Measurements from ENCODE around the gene ST6GALNAC5. TPM values are rescaled to one million over a fixed set of nuclear protein-coding genes. Genes with fewer than 3 reads are reported as not detected.
A peak's percentile ranks its signal among the peaks of the same experiment; 100 is the strongest.
"Not testable (repeated sequence)": the region's sequence is repeated elsewhere in the genome, so short reads cannot be mapped to it uniquely, and the experiment has no call there.

ST6GALNAC5 gene
- total RNA-seq, 1 experiment from 2014 or later, result not detected

DNA sequence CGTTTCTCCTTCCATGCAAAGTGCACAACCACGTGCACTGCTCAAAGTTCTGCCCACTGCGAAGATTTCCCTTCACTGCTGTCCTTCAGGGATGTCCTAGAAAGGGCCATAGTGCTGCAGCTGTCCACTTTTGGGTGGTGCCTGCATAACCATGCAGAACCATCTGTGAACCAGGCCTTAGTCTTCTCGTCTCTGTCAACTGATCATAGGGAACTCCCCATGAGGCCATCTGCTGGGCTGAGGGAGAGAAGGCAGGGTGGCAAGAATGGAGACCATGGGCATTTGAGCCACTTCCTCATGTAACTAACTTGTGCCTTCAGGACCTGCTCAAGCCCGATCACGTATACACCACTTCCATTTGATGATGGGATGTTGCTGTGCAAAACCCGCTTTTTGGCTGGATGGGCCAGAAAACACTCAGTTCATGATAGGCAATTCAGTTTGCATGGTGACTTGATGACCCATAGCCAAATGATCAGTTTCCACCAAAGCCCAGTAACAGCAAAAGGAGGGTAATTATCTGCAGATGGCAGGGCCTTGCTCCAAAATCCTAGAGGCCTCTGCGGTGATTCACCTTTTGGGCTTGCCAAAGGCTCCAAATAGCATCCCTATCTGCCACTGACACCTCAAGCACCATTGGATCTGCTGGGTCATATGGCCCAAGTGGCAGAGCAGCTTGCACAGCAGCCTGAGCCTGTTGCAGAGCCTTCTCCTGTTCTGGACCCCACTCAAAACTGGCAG is 9.5 kb downstream of the ST6GALNAC5 start:
- Histone ChIP-seq H3K36me3 (no peaks in the 10 kb centered on the region), H3K9me3 (replicated peaks) (0 out of 2 replicates have a peak, but pooled peaks cover 2% of the 10 kb centered on the region), H3K27me3 (no peaks in the 10 kb centered on the region), H3K4me3 (no peak overlapping the region), H3K27ac (no peak overlapping the region), H3K4me1 (peaks cover 8% of the 10 kb centered on the region)
- no peak for DNase-seq

DNA sequence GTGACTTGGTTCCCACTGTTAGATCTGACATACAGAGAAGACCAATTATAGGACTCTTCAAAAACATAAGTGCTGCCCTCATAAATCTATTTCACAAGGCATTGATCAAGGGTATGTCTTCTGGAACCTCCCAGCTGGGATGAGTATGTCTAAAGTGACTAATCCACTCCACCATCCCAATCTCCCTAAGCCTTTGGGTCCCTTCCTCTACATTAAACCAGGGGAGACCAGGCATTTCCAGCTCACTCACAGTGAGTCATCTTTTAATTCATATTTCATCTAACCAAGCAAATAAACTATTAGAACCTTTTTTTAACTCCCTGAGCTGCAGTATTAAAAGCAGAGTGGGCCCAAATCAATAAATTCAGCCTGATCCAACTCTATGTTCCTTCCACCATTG is 11.7 kb downstream of the ST6GALNAC5 start:
- not testable (repeated sequence) for DNase-seq; H3K27ac ChIP-seq; H3K36me3 ChIP-seq; H3K9me3 ChIP-seq (replicated peaks); H3K27me3 ChIP-seq; H3K4me1 ChIP-seq; H3K4me3 ChIP-seq

- DNase-seq, result no peak
Observed at GRCh38 chr1:76881762-76882161, 14.5 kb downstream of the ST6GALNAC5 start.

DNA sequence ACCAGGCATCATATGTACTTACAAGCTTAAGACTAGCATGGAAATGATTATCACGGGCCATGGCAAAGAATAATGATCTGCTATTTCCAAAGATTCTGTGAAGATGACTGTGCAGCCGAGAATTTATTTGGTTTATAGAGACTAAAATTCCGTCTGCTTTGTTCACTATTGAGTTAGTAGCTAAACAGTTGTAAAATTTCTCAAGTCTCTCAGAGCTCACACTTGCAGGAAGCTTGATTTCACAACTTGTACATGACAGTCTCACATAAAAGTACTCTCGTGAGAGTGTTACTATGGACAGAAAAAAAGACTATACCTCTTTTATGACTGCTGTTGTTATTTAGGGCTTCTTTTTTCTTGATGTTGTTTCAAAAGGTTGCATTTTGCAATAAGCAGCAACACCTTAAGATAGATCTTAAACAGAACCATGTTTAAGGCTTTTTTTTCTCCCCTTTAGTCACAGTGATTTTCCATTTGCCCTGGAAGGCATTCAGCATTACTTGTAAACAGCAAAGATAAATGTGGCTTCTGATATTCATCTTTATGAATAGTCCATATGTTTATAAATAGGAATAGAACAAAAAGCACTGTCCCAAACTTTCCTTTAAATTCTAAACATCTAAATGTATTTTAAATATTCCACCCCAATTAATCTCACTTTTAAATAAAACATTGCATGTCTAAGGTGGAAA is 24.8 kb downstream of the ST6GALNAC5 start:
- peaks cover 6% of the 10 kb centered on the region for H3K9me3 ChIP-seq (replicated peaks)
- H3K36me3 ChIP-seq, result no peaks in the 10 kb centered on the region
- H3K4me3 ChIP-seq, result no peak overlapping the region
- H3K27ac ChIP-seq, result no peak overlapping the region
- DNase-seq, result no peak
- H3K27me3 ChIP-seq, result no peaks in the 10 kb centered on the region
- H3K4me1 ChIP-seq, result no peaks in the 10 kb centered on the region

More at GRCh38 chr1:76881762-76882161, 14.5 kb downstream of the ST6GALNAC5 start:
- Histone ChIP-seq H3K36me3 (no peaks in the 10 kb centered on the region), H3K4me1 (peaks cover 3% of the 10 kb centered on the region), H3K27ac (no peak overlapping the region), H3K27me3 (no peaks in the 10 kb centered on the region), H3K9me3 (replicated peaks) (no peaks in the 10 kb centered on the region; the same call in 1 of the 2 replicates), H3K4me3 (no peak overlapping the region)

DNA sequence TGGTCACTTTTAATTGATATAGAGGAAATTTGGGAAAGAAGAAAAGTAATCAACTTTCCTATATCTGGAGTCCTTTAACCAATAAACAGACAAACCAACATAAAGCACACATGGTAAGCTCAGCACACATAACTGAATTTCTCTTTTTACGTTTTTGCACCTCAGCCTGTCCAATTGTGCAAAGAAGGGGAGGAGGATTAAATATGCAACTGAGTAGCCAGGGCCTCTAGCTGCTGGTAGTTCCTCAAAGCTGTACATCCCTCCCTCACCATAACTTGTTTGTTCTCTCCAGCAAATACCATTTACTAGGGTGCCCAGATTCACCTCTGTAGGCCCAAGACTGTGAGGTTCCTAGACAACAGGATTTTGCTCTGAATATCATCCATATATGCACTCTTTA is 25.4 kb downstream of the ST6GALNAC5 start:
- Histone ChIP-seq H3K27ac (no peak overlapping the region), H3K27me3 (no peaks in the 10 kb centered on the region), H3K36me3 (no peaks in the 10 kb centered on the region), H3K9me3 (replicated peaks) (peaks cover 6% of the 10 kb centered on the region), H3K4me3 (no peak overlapping the region), H3K4me1 (no peaks in the 10 kb centered on the region)
- no peak for DNase-seq

- Histone ChIP-seq H3K4me1 (no peaks in the 10 kb centered on the region), H3K4me3 (no peak overlapping the region), H3K36me3 (no peaks in the 10 kb centered on the region), H3K9me3 (replicated peaks) (no peaks in the 10 kb centered on the region), H3K27me3 (no peaks in the 10 kb centered on the region), H3K27ac (no peak overlapping the region)
- DNase-seq, result peak; percentile 52 to 79
Observed at GRCh38 chr1:76901158-76901767, 34.0 kb downstream of the ST6GALNAC5 start.

- Histone ChIP-seq H3K36me3 (no peaks in the 10 kb centered on the region), H3K27me3 (no peaks in the 10 kb centered on the region)
Observed at GRCh38 chr1:76905876-76906595, 38.8 kb downstream of the ST6GALNAC5 start.

DNA sequence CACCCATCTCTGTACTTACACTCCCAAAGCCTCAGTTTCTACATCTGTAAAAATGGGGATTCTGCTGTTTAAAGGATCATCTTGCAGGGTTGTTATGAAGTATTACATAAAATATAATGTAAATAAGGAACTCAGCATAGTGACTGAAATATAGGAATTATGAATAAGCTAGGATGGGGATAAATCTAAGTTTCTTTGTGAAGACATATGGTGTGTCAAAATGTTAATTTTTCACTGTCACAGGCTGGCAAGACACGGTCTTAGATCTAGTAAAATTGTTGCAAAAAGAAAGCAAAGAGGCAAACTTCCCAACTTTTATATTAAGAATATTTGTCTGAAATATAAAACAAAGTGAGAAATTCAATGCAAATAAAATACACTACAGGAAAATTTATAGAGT is 42.0 kb downstream of the ST6GALNAC5 start:
- DNase-seq, result no peak
- Histone ChIP-seq H3K4me3 (no peak overlapping the region), H3K27ac (no peak overlapping the region), H3K27me3 (no peaks in the 10 kb centered on the region), H3K9me3 (replicated peaks) (no peaks in the 10 kb centered on the region), H3K4me1 (no peaks in the 10 kb centered on the region), H3K36me3 (no peaks in the 10 kb centered on the region)

More at GRCh38 chr1:76905876-76906595, 38.8 kb downstream of the ST6GALNAC5 start:
- H3K27ac ChIP-seq, result no peak overlapping the region
- H3K9me3 ChIP-seq (replicated peaks), result no peaks in the 10 kb centered on the region
- no peak overlapping the region for H3K4me3 ChIP-seq
- no peak for DNase-seq
- H3K4me1 ChIP-seq, result no peaks in the 10 kb centered on the region

- Histone ChIP-seq H3K4me1 (no peaks in the 10 kb centered on the region), H3K27ac (no peak overlapping the region), H3K4me3 (no peak overlapping the region), H3K36me3 (no peaks in the 10 kb centered on the region), H3K9me3 (replicated peaks) (no peaks in the 10 kb centered on the region), H3K27me3 (no peaks in the 10 kb centered on the region)
- no peak for DNase-seq
Observed at GRCh38 chr1:76919085-76919484, 51.8 kb downstream of the ST6GALNAC5 start.

DNA sequence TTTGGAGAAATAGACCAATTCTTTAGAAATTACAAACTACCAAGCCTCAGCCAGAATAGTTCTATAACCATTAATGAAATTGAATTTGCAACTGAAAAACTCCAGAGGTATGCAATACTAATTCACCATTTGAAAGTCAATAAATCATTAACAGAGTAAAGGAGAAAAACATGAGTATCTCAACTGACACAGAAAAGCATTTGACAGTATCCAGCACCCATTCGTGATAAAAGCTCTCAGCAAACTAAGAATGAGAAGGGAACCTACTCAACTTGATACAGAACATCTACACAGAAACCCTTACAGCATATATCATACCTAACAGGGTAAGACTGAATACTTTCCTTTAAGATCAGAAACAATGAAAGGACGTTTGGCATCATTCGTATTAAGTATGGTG is 54.3 kb downstream of the ST6GALNAC5 start:
- DNase-seq, result no peak
- no peaks in the 10 kb centered on the region for H3K4me1 ChIP-seq
- no peaks in the 10 kb centered on the region for H3K9me3 ChIP-seq (replicated peaks)
- no peak overlapping the region for H3K4me3 ChIP-seq
- no peaks in the 10 kb centered on the region for H3K36me3 ChIP-seq
- no peak overlapping the region for H3K27ac ChIP-seq
- no peaks in the 10 kb centered on the region for H3K27me3 ChIP-seq

DNA sequence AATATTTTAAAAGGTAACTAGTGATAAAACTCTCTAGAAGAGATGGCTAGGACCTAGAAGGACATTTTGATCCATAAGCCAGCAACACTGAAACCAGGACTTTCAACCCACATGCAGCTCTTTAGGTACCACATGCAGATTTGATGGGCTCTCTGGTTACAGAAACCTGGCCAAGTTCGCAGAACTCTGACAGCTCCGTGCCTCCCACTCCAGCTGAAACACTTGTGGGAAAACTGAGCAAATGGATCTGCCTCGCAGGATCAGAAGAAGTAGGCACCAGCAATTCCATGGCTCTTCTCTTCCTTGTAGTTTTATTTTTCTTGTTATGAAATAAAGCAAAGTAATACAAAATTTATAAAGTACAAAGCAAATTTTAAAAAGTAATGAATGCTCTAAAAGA is 58.5 kb downstream of the ST6GALNAC5 start:
- Histone ChIP-seq H3K9me3 (replicated peaks) (peaks cover 6% of the 10 kb centered on the region; the same call in 1 of the 2 replicates), H3K27me3 (no peaks in the 10 kb centered on the region), H3K27ac (no peak overlapping the region), H3K4me1 (no peaks in the 10 kb centered on the region), H3K36me3 (no peaks in the 10 kb centered on the region), H3K4me3 (no peak overlapping the region)
- no peak for DNase-seq

GRCh38 chr1:76928522-76928921 is 61.2 kb downstream of the ST6GALNAC5 start:
- no peak for DNase-seq
- Histone ChIP-seq H3K27ac (no peak overlapping the region), H3K27me3 (no peaks in the 10 kb centered on the region), H3K4me1 (no peaks in the 10 kb centered on the region), H3K36me3 (no peaks in the 10 kb centered on the region), H3K4me3 (no peak overlapping the region), H3K9me3 (replicated peaks) (peaks cover 12% of the 10 kb centered on the region; the same call in 1 of the 2 replicates)

- no peaks in the 10 kb centered on the region for H3K27me3 ChIP-seq
- H3K9me3 ChIP-seq (replicated peaks), result peaks cover 12% of the 10 kb centered on the region; the same call in 1 of the 2 replicates
- no peaks in the 10 kb centered on the region for H3K36me3 ChIP-seq
- no peaks in the 10 kb centered on the region for H3K4me1 ChIP-seq
- DNase-seq, result no peak
- H3K4me3 ChIP-seq, result no peak overlapping the region
- no peak overlapping the region for H3K27ac ChIP-seq
Observed at GRCh38 chr1:76929136-76929535, 61.9 kb downstream of the ST6GALNAC5 start.

DNA sequence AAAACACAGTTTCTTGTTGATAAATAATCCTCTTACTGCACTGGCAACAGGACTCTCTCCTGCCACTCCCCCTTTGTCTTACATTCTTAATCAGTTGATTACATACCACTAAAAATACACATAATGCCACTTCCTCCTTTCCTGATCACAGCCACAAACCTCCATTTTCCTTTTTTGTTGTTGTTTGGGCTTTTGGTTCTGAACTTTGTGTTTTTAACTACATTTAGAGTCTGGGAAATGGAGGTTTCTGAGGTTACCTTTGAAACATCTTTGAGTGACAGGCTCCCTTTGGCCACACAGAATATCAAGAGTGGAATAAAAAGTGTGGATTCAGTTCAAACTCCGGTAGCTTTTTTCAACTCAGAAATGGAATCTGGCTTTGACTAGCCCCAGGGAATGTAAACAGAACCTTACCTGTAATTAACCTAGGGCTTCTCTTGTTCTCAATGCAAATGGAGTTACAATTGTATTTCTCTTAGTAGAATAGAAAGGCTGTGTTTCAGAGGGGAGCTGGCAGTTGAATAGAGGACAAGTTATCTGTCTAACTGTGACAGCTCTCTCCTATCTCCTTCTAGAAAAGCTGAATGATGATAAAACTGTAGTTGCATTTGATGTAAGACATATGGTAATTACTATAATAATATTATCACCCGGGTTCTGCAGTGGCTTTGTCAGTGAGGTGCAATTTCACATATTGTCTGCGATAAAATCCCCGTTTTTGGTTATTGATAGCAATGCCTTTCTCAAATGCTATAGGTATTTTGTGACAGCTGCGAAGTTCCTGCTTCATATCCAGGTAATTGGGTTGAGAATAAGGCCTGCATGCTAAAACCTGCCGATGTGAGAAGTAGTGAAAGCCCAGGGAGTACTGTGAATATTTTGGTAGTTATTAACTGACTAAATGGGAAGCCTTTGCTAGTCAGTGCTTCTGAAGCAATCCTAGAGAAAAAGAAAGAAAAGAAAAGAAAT is 66.9 kb downstream of the ST6GALNAC5 start:
- Histone ChIP-seq H3K4me3 (no peak overlapping the region), H3K27ac (no peak overlapping the region), H3K27me3 (no peaks in the 10 kb centered on the region), H3K36me3 (no peaks in the 10 kb centered on the region), H3K9me3 (replicated peaks) (peaks cover 12% of the 10 kb centered on the region; the same call in 1 of the 2 replicates), H3K4me1 (peaks cover 11% of the 10 kb centered on the region)
- no peak for DNase-seq

Data from SJCRH30 (cell line).